Stomach smooth muscle (tissue), 2 donors: ENCODE results near the gene CD28.

Experiments
- H3K27ac ChIP-seq: one replicate; pipeline ENCODE4 v1.7.0; 2013; ENCODE audit warnings: mild to moderate bottlenecking, low read length, inconsistent platforms
- H3K27me3 ChIP-seq, 2 donors: one replicate each; pipeline ENCODE4 v1.7.0; 2013; ENCODE audit warnings: low read length in 2 of 2; ENCODE audit not compliant: insufficient read depth in 2 of 2, control insufficient read depth in 1 of 2
- H3K36me3 ChIP-seq, 2 donors: one replicate each; pipeline ENCODE4 v1.7.0; 2013; ENCODE audit warnings: low read length in 2 of 2; ENCODE audit not compliant: control insufficient read depth in 2 of 2, insufficient read depth in 2 of 2
- H3K4me1 ChIP-seq: one replicate; pipeline ENCODE4 v1.7.0; 2013; ENCODE audit warnings: low read length; ENCODE audit not compliant: control insufficient read depth, insufficient read depth
- H3K4me3 ChIP-seq, 2 donors: one replicate each; pipeline ENCODE4 v1.7.0; 2013; ENCODE audit warnings: low read length in 2 of 2
- H3K9ac ChIP-seq, 2 donors: one replicate each; pipeline ENCODE4 v1.7.0; 2013; ENCODE audit warnings: low read length in 2 of 2, mild to moderate bottlenecking in 1 of 2
- H3K9me3 ChIP-seq, 2 donors: one replicate each; pipeline ENCODE4 v1.7.0; 2013; ENCODE audit warnings: low read length in 2 of 2; ENCODE audit not compliant: control insufficient read depth in 2 of 2
- donor health status: healthy.
- donor health status: Pancreatic carcinoma.

CD28 gene

DNA sequence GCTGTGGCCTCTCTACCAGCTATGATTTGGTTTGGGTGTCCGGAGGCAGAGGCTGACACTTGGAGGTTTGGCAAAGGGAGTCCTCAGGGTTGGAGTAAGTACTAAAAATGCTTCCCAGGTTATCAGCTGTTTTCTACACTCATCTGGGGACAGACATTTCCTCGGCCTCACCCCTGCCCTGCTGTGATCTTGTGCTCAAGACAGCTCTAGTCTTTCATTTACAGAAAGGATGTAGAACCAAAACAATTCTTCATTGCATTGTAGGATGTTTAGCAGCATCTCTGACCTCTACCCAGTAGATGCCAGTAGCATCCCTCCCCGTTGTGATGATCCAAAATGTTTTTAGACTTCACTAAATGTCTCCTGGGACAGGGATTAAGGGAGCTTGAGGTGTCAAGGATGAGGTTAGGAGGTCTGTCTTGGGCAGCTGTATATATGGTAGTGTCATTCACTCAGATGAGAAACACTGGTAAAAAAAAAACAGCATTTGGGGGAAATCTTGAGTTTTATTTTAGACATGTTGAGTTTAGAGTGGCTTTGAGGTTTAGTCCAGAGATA lies 26.6 kb downstream of the CD28 start:
- Histone ChIP-seq H3K36me3 (no peaks in the 10 kb centered on the region), H3K27ac (no peak overlapping the region), H3K27me3 (no peaks in the 10 kb centered on the region), H3K9ac (no peak overlapping the region), H3K4me3 (no peak overlapping the region), H3K4me1 (no peaks in the 10 kb centered on the region), H3K9me3 (no peaks in the 10 kb centered on the region)

DNA sequence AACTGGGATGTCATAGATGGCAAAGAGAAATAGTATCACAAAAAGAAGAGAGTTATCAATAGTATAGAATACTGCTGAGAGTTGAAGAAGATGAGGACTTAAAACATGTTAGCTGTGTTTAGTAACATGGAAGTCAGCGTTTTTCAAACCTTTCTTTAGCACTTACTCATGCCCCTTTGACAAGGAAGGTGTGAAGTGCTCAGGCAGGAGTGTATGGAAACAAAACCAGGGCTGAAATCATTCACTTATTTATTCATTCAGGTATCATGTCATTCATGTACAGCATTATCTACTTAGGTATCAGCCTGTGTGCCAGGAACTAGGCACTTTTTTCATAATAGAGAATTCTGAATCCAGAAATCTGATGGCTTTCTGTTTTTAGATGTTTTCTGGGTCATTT lies 27.2 kb downstream of the CD28 start:
- no peak overlapping the region for H3K27ac ChIP-seq

DNA sequence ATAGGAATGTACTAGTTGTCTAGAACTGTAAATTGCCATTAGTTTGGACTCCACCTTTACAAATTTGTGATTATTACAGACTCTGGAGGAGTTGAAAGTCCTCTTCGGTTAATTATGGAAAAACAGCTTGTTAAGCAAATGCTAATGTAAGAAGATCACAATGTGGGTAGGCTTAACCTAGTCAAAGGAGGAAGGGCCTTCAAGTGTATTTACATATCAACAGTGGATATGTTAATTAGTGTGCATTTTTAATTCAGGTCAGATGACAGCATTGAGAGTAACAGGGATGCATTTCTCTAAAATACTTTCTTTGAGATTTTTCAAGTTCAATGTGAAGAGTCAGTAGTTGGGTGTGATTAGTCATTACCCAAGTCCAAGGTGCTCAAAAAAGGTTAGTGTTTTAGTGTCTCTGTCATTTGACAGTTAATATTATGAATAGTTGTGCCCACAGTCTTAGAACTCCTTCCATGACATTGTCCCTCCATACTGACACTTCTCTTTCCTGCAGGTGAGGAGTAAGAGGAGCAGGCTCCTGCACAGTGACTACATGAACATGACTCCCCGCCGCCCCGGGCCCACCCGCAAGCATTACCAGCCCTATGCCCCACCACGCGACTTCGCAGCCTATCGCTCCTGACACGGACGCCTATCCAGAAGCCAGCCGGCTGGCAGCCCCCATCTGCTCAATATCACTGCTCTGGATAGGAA lies 28.0 kb downstream of the CD28 start:
- Histone ChIP-seq H3K27ac (no peak overlapping the region), H3K4me1 (no peaks in the 10 kb centered on the region), H3K9ac (no peak overlapping the region), H3K9me3 (no peaks in the 10 kb centered on the region), H3K36me3 (no peaks in the 10 kb centered on the region), H3K27me3 (no peaks in the 10 kb centered on the region), H3K4me3 (no peak overlapping the region)

More for the DNA sequence above, 27.2 kb downstream of the CD28 start:
- Histone ChIP-seq H3K9ac (no peak overlapping the region), H3K27me3 (no peaks in the 10 kb centered on the region), H3K4me3 (no peak overlapping the region), H3K4me1 (no peaks in the 10 kb centered on the region), H3K36me3 (no peaks in the 10 kb centered on the region), H3K9me3 (no peaks in the 10 kb centered on the region)

DNA sequence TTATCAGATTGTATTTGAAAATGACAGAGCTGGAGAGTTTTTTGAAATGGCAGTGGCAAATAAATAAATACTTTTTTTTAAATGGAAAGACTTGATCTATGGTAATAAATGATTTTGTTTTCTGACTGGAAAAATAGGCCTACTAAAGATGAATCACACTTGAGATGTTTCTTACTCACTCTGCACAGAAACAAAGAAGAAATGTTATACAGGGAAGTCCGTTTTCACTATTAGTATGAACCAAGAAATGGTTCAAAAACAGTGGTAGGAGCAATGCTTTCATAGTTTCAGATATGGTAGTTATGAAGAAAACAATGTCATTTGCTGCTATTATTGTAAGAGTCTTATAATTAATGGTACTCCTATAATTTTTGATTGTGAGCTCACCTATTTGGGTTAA lies 30.9 kb downstream of the CD28 start:
- H3K36me3 ChIP-seq = no peaks in the 10 kb centered on the region
- H3K4me1 ChIP-seq = no peaks in the 10 kb centered on the region
- no peak overlapping the region for H3K4me3 ChIP-seq

DNA sequence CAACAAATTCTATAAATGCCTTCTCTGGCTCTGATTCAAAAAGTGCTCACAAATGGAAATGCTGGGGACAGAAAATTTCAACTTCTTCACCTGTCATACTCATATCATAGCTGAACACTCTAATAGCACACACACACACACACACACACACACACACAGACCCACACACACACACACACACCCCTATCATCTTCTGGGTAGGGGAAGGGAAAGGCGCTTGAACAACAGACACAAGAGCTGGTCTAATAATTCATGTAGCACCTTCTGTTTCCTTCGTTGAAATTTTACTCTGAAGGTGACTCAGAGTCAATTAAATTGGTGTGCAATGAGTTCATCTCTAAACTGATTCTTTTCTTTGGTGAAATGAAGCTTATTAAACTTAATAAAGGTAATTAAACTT lies 32.9 kb downstream of the CD28 start:
- H3K4me1 ChIP-seq = no peaks in the 10 kb centered on the region
- H3K27me3 ChIP-seq = no peaks in the 10 kb centered on the region
- H3K27ac ChIP-seq = no peak overlapping the region
- no peak overlapping the region for H3K4me3 ChIP-seq
- H3K36me3 ChIP-seq = no peaks in the 10 kb centered on the region
- H3K9ac ChIP-seq = no peak overlapping the region
- no peaks in the 10 kb centered on the region for H3K9me3 ChIP-seq

More for the DNA sequence above, 30.9 kb downstream of the CD28 start:
- no peaks in the 10 kb centered on the region for H3K27me3 ChIP-seq
- H3K9me3 ChIP-seq = no peaks in the 10 kb centered on the region
- H3K9ac ChIP-seq = no peak overlapping the region
- no peak overlapping the region for H3K27ac ChIP-seq

DNA sequence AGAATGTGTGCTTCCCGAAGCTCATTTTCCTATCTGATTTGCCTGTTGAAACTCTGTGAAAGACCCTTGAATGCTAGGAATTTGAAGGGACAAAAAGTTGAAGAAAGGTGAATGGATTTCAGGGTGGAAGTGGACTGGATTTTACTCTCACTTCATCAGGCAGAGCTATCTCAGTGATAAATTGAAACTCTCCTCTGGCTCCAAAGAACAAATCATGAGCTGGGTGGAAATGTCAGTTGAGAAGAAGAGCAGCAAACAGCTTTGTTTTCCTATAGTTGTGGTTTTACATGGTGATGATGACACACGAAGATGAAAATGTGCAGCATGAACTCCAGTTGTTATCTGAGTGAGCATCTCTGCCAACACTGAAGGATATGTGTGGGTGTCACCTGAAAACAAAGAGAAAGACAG lies 34.4 kb downstream of the CD28 start:
- Histone ChIP-seq H3K9ac (no peak overlapping the region), H3K27ac (no peak overlapping the region), H3K36me3 (no peaks in the 10 kb centered on the region), H3K4me1 (no peaks in the 10 kb centered on the region), H3K9me3 (no peaks in the 10 kb centered on the region), H3K4me3 (no peak overlapping the region), H3K27me3 (no peaks in the 10 kb centered on the region)

DNA sequence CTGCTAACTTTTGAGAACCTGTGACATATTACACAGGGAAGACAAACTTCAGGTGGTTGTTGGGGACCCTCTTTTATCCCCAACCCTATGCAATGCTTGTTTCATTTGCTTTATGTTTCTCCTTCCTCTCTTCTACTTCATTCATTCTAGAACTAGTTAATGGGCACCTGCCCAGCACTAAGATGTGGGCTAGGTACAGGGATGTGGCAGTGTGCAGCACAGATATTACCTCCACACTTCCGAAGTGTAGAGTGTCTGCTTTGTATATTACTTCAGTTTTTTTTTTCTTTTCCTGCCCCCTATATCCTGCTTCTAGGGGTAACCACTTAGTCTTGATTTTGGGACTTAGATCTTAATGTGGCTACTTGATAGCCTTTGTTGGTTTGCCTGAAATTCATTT lies 35.1 kb downstream of the CD28 start:
- Histone ChIP-seq H3K27me3 (no peaks in the 10 kb centered on the region), H3K27ac (no peak overlapping the region), H3K9ac (no peak overlapping the region), H3K36me3 (no peaks in the 10 kb centered on the region), H3K9me3 (no peaks in the 10 kb centered on the region), H3K4me1 (no peaks in the 10 kb centered on the region), H3K4me3 (no peak overlapping the region)

DNA sequence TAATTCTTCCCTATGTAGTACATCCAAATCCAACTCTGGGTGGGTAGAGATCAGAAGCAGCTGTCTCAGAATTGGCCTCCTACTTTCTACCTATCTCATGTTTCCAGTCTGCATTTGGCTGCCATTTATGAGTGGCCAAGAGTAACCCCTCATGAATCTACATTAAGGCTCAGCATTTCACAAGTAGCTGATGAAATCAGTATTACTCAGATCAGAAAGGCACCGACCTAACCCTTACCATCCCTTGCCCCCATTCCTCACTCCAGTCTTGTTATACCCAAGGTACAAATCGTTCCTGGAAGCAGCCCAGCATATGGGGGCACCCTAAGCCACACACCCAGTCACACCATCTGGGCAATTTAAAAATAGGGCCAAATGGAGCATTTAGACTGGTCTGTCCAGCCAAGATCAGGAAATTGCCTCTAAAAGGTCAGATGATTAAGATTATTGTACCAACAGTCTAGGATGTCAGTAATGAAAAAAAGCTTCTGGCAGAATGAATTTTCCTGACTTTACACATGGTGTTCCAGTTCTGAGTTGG lies 37.1 kb downstream of the CD28 start:
- Histone ChIP-seq H3K27me3 (no peaks in the 10 kb centered on the region), H3K4me3 (no peak overlapping the region), H3K27ac (no peak overlapping the region), H3K9me3 (no peaks in the 10 kb centered on the region), H3K4me1 (no peaks in the 10 kb centered on the region), H3K36me3 (no peaks in the 10 kb centered on the region), H3K9ac (no peak overlapping the region)

DNA sequence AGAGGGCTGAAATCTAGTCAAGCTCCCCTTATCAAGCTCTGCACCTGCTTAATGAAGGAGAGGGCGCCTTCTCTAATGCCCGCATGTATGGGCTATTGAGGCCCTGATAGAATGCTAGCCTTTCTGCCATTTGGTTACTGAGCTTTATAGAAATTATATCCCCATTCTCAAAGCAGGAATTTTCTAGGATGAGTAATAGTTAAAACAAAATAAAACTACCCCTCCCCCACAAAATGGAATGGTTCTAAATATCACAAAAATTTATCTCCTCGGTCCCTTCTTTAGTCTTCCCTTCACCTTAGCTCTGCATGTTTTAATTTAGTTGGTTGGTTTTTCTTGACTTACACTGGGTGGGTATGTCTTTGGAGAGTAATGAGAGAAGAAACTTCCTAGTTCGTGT lies 37.7 kb downstream of the CD28 start:
- Histone ChIP-seq H3K4me3 (no peak overlapping the region), H3K4me1 (no peaks in the 10 kb centered on the region), H3K27me3 (no peaks in the 10 kb centered on the region), H3K36me3 (no peaks in the 10 kb centered on the region), H3K9me3 (no peaks in the 10 kb centered on the region), H3K9ac (no peak overlapping the region), H3K27ac (no peak overlapping the region)

DNA sequence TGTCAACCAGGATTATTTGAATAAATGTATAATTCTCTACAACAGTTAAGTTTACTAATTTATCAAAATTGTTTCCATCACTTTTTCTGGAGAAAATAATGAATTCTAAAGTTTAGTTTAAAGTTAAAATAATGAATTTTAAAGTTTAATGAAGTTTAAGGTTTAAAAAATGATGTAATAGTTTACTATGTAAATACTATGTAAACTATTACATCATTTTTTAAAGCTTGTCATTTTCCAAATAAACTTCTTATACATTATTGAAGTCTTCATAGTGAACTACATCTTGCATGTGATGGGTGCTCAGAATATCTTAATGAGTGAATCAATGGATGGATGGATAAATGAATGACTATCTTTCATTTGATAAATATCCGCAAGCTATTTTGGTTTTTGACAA lies 38.8 kb downstream of the CD28 start:
- H3K27me3 ChIP-seq = no peaks in the 10 kb centered on the region
- H3K36me3 ChIP-seq = no peaks in the 10 kb centered on the region
- H3K27ac ChIP-seq = no peak overlapping the region
- H3K9me3 ChIP-seq = no peaks in the 10 kb centered on the region
- H3K9ac ChIP-seq = no peak overlapping the region
- no peak overlapping the region for H3K4me3 ChIP-seq
- no peaks in the 10 kb centered on the region for H3K4me1 ChIP-seq
